Frontal cortex (tissue), 4 donors: ENCODE data around the gene SDR39U1. TPM values are rescaled to one million over a fixed set of nuclear protein-coding genes. Genes with fewer than 3 reads are reported as not detected.

ENCODE experiments used
- DNase-seq, 2 donors: peaks; one replicate each; pipeline ENCODE4 v3.0.0; 2012; ENCODE audit warnings: low spot score in 2 of 2
- FAIRE-seq: peaks from 2 replicates; lab custom pipeline; 2012; peaks lifted over from hg19 to GRCh38; lab: Jason Lieb, UNC
- total RNA-seq: library from RNA; depleted of rRNA; stranded (reverse); fragments of >200 nt; gene quantifications from one replicate; pipeline ENCODE4 v1.2.3, GENCODE V29; 2014
- donor health status: control.
- donor health status: control.
- donor health status: control.

Gene SDR39U1
- total RNA-seq, 1 donor from 2014 or later, result 16.3 TPM

DNA sequence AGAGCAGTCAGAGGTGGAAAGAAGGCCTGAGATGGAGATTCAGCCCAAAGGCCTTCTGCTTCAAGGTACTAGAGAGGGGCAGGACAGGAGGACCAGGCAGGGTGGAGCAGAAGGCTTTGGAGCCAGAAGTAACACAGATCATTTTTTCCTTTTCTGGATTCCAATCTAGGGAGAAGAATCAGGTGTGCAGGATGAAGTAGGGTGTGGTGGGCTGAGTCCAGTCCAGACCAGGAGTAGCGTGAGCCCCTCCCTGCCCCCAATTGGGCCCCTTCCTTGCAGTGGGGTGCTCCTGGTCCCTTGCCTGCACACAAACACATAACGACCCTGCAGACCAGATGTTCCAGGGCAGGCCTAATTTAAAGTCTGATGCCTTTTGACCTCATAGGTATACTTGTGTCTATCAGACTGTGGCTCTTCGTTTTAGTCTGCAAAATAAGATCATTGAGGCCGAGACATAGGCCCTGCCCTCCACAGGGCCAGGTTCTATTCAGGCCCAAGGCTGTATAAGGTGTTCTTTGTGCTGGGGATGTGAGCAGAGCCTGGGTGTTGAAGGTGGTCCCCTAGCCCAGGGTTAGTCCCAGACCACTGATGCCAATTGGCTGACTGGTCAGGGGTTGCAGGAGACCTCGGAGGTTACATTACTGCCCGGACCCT lies 44.8 kb downstream of the SDR39U1 start:
- no peak for FAIRE-seq
- DNase-seq, result no peak

DNA sequence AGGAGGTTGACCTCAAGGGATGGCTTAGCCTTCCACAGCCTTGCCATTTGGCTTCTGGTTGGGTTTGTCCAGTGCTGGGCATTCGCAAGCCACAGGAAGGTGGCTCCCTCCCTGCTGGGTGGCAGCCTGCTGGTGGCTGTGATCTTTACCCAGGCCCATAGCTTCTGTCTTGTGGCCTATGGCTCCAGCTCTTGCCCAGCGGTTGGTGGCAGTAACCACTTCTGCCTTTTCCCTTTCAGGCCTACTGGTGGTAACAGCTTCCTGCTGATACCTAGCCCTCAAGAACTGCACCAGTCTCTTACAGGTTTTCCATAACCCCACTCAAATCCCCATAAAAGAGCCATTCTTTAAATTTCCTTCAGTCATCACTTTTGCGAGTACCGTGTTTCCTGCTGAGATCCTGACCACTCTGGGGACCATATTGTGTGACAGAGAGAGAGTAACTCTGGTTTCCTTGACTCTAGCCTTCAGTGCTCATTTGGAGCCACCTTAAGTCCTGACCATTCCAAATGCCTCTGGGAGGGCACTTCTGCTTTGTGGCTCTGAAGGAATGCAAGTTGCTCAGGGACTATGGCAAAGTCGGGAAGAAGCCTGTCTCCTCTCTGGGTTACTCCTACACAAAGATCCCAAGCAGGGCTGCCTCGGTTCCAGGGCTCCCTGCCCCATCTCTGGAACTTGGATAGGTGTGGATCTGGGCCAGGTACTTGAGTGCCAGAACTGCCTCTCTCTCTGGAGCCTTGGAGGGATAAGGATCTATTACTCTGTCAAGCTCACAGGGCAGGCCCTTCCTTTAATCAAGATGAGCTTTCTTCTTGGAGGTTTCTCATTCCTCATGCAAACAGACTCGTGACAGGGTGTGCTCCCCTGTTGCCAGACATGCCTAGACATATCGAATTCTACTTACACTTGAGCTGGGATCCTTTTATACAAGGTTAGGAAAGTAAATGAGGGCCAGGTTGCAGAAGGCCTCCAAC lies 46.7 kb downstream of the SDR39U1 start:
- DNase-seq (no peak), FAIRE-seq (no peak)

DNA sequence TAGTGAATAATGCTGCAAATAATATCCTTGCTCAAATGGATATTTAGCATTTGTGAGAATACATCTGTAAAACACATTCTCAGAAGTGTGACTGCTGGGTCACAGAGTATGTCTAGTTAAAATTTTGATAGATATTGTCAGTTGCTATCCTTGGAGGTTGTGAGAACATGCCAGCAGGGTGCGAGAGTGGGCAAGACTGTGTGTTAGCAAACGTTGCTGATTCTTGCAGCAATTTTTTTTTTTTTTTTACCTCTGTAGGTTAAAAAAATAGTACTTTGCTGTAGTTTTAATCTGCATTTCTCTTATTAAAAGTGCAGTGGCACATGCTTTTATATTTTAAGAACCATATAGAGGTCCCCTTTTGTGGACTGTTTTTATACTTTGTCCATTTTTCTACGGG lies 48.3 kb downstream of the SDR39U1 start:
- no peak for FAIRE-seq
- DNase-seq, result no peak

DNA sequence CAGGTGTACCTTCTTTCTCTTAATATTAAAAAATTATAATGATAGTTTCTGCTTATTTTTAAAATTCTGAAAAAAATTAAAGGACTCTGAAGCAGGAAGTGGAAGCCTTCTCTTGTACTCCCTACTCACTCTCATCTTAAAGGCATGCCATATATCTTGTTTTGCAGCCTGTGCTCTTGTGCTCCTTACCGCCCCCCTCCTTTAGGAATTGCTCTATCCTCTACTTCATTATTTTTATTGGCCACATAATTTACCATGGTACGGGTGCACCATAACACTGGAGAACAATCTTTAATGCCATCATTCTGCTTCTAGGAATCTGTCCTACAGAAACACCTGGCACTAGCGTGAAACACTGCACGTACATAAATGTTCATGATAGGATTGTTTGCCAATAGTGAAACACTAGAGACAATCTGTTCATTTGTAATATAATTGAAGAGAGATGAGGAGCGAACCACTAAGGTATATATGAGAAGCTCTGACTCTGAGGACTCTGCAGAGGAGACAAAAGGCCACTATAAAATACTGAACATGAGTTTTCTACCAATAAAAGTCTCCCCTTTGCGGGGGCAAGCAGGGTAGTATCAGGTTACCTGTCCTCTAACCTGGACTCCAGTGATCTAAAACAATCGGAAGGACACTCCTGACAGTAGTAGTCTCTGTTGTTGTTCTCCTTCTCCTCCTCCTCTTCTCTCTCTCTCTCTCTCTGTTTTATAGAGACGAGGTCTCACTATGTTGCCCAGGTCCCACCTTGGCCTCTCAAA lies 50.1 kb downstream of the SDR39U1 start:
- FAIRE-seq (no peak), DNase-seq (no peak)

DNA sequence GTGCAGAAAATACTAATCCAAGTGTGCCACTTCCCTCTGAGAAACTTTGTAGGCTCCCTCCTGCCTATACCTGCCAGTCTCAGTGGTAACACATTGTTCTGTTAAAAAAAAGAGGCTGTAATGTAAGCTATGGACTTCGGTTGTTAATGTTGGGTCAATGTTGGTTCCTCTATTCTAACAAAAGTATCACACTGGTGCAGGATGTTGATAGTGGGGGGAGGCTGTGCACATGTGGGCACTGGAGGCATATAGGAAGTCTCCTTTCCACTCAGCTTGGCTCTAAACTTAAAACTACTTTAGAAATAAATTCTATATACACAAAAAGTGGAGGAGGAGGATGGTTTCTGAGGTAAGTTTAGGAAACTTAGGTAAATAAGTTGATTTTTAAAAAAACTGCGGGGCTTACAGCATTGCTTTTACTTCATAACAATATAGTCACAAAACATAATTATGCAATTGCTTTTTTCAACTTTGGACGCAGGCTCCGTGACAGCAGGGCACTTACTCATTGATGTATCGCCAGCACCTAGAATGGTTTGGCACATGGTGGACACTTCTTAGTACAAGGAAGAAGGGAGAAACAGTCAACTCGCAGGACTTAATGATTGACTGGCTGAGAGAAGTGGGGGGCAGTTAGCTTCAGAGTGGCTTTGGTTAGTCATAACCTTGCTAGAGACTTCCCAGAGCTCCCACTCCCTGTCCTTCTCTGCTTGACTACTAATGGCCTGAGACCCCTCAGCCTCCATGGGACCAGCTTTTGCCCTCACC lies 51.7 kb downstream of the SDR39U1 start:
- FAIRE-seq, result no peak
- DNase-seq, result no peak

Other genes with a start within 250 kb of the SDR39U1 start
- 9.8 TPM for gene TM9SF1, start 247.3 kb downstream of the SDR39U1 start, total RNA-seq
- gene TSSK4, start 237.1 kb downstream of the SDR39U1 start, total RNA-seq, result not detected
- gene CHMP4A, start 229.3 kb downstream of the SDR39U1 start, total RNA-seq, result 40.4 TPM
- 18.8 TPM for gene MDP1, start 226.7 kb downstream of the SDR39U1 start, total RNA-seq
- 62.8 TPM for gene NEDD8, start 210.4 kb downstream of the SDR39U1 start, total RNA-seq
- 51.8 TPM for gene GMPR2, start 209.8 kb downstream of the SDR39U1 start, total RNA-seq
- gene TINF2, start 200.2 kb downstream of the SDR39U1 start, total RNA-seq, result 42.4 TPM
- 0.82 TPM for gene TGM1, start 179.6 kb downstream of the SDR39U1 start, total RNA-seq
- 25.7 TPM for gene RABGGTA, start 171.2 kb downstream of the SDR39U1 start, total RNA-seq
- 8.2 TPM for gene DHRS1, start 143.0 kb downstream of the SDR39U1 start, total RNA-seq
- 22.8 TPM for gene NOP9, start 142.9 kb downstream of the SDR39U1 start, total RNA-seq
- gene CIDEB, start 134.8 kb downstream of the SDR39U1 start, total RNA-seq, result 2.0 TPM
- 1.6 TPM for gene LTB4R2, start 132.6 kb downstream of the SDR39U1 start, total RNA-seq
- 1.2 TPM for gene LTB4R, start 131.3 kb downstream of the SDR39U1 start, total RNA-seq
- 0.82 TPM for gene ADCY4, start 107.7 kb downstream of the SDR39U1 start, total RNA-seq
- gene RIPK3, start 102.8 kb downstream of the SDR39U1 start, total RNA-seq, result under 0.01 TPM
- gene NFATC4, start 74.6 kb downstream of the SDR39U1 start, total RNA-seq, result 2.9 TPM
- 9.8 TPM for gene NYNRIN, start 43.8 kb downstream of the SDR39U1 start, total RNA-seq
- gene CBLN3, start 13.1 kb downstream of the SDR39U1 start, total RNA-seq, result not detected
- gene KHNYN, start 12.8 kb downstream of the SDR39U1 start, total RNA-seq, result 13.9 TPM
- not detected for gene CMA1, start 65.5 kb upstream of the SDR39U1 start, total RNA-seq
- not detected for gene CTSG, start 133.5 kb upstream of the SDR39U1 start, total RNA-seq
- not detected for gene GZMH, start 166.9 kb upstream of the SDR39U1 start, total RNA-seq
- gene GZMB, start 191.4 kb upstream of the SDR39U1 start, total RNA-seq, result not detected